Measurements from ENCODE around the gene YEATS2.
"Not testable (repeated sequence)": the region's sequence is repeated elsewhere in the genome, so short reads cannot be mapped to it uniquely, and the experiment has no call there.

YEATS2 gene

DNA sequence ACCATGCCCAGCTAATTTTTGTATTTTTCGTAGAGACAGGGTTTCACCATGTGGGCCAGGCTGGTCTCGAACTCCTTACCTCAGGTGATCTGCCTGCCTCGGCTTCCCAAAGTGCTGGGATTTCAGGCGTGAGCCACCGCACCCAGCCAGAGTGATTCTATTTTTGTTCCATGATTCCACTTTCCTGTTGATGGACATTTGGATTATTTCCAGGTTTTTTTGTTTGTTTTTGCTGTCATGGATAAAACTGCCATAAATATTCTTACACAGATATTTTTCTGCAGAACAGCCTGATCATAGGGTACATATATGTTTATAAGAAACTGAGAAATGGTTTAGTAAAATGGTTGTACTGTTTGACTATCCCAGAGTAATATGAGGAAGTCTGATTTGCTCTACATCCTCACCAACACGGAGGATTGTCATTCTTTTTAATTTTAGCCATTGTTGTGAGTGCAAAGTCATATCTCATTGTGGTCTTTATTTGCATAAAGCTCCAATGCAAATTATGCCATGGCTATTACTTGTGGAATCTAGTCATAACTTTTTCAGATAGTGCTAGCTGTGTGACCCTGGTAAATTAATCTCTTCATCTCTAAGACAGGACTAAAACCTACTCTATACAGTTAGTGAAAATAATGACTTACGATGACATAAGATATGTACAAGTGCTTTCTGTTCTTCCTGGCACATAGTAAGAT lies 85.1 kb downstream of the YEATS2 start:
- FAIRE-seq (no peak), DNase-seq (ENCODE audit: insufficient read length) (no peak)
- TF ChIP-seq POLR2AphosphoS5 (IDR thresholded peaks at IDR 0.05; ENCODE audit: low read depth, low read length) (no peak), POLR2A (IDR thresholded peaks at IDR 0.05; ENCODE audit: low read depth, low read length) (no peak), TAF1 (IDR thresholded peaks at IDR 0.05; ENCODE audit: borderline replicate concordance, low read depth, low read length) (no peak)

DNA sequence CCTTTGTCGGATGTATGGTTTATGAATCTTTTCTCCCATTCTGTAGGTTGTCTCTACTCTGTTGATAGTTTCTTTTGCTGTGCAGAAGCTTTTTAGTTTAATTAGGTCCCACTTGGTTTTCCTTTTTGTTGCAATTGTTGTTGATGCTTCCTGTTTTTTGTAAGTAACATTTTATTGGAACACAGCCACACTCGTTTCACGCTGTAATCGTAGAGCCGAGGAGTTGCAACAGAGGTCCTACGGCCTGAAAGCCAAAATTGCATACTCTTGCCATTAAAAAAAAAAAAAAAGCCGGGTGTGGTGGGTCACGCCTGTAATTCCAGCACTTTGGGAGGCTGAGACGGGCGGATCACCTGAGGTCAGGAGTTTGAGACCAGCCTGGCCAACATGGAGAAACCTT lies 86.9 kb downstream of the YEATS2 start:
- not testable (repeated sequence) for DNase-seq (ENCODE audit: insufficient read length); FAIRE-seq

DNA sequence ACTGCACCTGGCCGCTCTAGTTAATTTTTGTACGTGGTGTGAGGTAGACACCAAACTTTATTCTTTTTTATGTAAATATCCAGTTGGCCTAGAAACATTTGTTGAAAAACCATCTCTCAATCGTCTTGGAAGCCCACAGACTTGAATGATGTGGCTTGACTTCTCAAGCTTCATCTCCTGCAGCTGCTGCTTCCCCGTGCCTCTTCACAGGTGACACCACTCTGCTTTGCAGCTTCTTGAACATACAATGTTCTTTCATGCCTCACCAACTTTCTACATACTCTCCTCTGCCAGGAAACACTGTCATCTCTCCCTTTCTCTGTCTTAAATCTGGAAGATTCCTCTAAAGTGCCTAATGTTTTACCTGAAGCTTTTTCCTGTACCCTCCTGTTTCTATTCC lies 92.2 kb downstream of the YEATS2 start:
- FAIRE-seq (no peak), DNase-seq (ENCODE audit: insufficient read length) (no peak)
- no peak for TF ChIP-seq TAF1 (IDR thresholded peaks at IDR 0.05; ENCODE audit: borderline replicate concordance, low read depth, low read length)
- no peak for TF ChIP-seq POLR2AphosphoS5 (IDR thresholded peaks at IDR 0.05; ENCODE audit: low read depth, low read length)
- TF ChIP-seq POLR2A (IDR thresholded peaks at IDR 0.05; ENCODE audit: low read depth, low read length): no peak

DNA sequence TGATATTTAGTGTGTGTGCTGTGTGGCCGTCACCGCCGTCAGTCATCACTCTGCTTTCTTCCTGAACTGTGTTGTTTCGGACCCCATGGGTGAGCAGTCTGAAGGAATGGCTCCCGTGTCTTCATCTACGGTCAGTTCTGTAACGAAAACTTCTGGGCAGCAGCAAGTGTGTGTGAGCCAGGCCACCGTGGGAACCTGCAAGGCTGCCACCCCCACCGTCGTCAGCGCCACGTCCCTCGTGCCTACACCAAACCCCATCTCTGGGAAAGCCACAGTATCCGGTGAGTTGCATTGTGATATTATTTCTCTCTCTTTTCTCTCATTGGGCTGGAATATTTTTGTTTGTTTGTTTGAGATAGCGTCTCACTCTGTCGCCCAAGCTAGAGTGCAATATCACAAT lies 93.1 kb downstream of the YEATS2 start:
- TF ChIP-seq POLR2A (IDR thresholded peaks at IDR 0.05; ENCODE audit: low read depth, low read length) (no peak), TAF1 (IDR thresholded peaks at IDR 0.05; ENCODE audit: borderline replicate concordance, low read depth, low read length) (no peak), POLR2AphosphoS5 (IDR thresholded peaks at IDR 0.05; ENCODE audit: low read depth, low read length) (no peak)
- DNase-seq (ENCODE audit: insufficient read length) (no peak), FAIRE-seq (no peak)

GRCh38 chr3:183792976-183793375 lies 95.4 kb downstream of the YEATS2 start:
- DNase-seq (ENCODE audit: insufficient read length) (no peak), FAIRE-seq (no peak)
- TF ChIP-seq TAF1 (IDR thresholded peaks at IDR 0.05; ENCODE audit: borderline replicate concordance, low read depth, low read length): no peak
- TF ChIP-seq POLR2AphosphoS5 (IDR thresholded peaks at IDR 0.05; ENCODE audit: low read depth, low read length): no peak
- no peak for TF ChIP-seq POLR2A (IDR thresholded peaks at IDR 0.05; ENCODE audit: low read depth, low read length)

DNA sequence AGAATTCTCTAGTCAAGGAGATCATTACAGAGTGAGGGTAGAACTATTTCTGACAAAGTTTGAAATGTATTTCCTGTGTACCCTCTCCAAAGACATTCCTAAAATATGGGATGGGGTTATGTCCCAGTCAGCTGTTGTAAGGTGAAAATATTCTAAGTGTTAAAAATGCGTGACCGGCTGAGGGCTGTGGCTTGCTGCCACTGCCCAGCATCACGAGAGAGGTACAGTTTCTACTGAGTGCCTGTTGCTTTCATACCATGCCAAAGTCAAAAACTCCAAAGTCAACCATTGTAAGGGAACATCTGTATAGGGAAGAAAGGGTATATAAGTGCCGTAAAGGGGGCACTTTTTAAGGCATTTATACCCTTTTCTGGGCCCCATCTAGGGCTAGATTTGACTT lies 96.9 kb downstream of the YEATS2 start:
- TF ChIP-seq TAF1 (IDR thresholded peaks at IDR 0.05; ENCODE audit: borderline replicate concordance, low read depth, low read length) (no peak), POLR2AphosphoS5 (IDR thresholded peaks at IDR 0.05; ENCODE audit: low read depth, low read length) (no peak), POLR2A (IDR thresholded peaks at IDR 0.05; ENCODE audit: low read depth, low read length) (no peak)
- DNase-seq (ENCODE audit: insufficient read length) (no peak), FAIRE-seq (no peak)

- DNase-seq (ENCODE audit: insufficient read length) (no peak), FAIRE-seq (no peak)
- TF ChIP-seq POLR2AphosphoS5 (IDR thresholded peaks at IDR 0.05; ENCODE audit: low read depth, low read length) (no peak), TAF1 (IDR thresholded peaks at IDR 0.05; ENCODE audit: borderline replicate concordance, low read depth, low read length) (no peak), POLR2A (IDR thresholded peaks at IDR 0.05; ENCODE audit: low read depth, low read length) (no peak)
Observed at GRCh38 chr3:183796372-183796771, 98.8 kb downstream of the YEATS2 start.

GRCh38 chr3:183797996-183798395 lies 100.4 kb downstream of the YEATS2 start:
- DNase-seq (ENCODE audit: insufficient read length) (no peak), FAIRE-seq (no peak)
- TF ChIP-seq TAF1 (IDR thresholded peaks at IDR 0.05; ENCODE audit: borderline replicate concordance, low read depth, low read length) (no peak), POLR2AphosphoS5 (IDR thresholded peaks at IDR 0.05; ENCODE audit: low read depth, low read length) (no peak)

- DNase-seq (ENCODE audit: insufficient read length) (no peak), FAIRE-seq (no peak)
- TF ChIP-seq POLR2A (IDR thresholded peaks at IDR 0.05; ENCODE audit: low read depth, low read length) (no peak), POLR2AphosphoS5 (IDR thresholded peaks at IDR 0.05; ENCODE audit: low read depth, low read length) (no peak), TAF1 (IDR thresholded peaks at IDR 0.05; ENCODE audit: borderline replicate concordance, low read depth, low read length) (no peak)
Observed at GRCh38 chr3:183799461-183799860, 101.9 kb downstream of the YEATS2 start.

- TF ChIP-seq POLR2A (IDR thresholded peaks at IDR 0.05; ENCODE audit: low read depth, low read length): no peak
- TF ChIP-seq TAF1 (IDR thresholded peaks at IDR 0.05; ENCODE audit: borderline replicate concordance, low read depth, low read length): no peak
- no peak for TF ChIP-seq POLR2AphosphoS5 (IDR thresholded peaks at IDR 0.05; ENCODE audit: low read depth, low read length)
- FAIRE-seq (no peak), DNase-seq (ENCODE audit: insufficient read length) (no peak)
Observed at GRCh38 chr3:183800243-183800863, 102.8 kb downstream of the YEATS2 start.

DNA sequence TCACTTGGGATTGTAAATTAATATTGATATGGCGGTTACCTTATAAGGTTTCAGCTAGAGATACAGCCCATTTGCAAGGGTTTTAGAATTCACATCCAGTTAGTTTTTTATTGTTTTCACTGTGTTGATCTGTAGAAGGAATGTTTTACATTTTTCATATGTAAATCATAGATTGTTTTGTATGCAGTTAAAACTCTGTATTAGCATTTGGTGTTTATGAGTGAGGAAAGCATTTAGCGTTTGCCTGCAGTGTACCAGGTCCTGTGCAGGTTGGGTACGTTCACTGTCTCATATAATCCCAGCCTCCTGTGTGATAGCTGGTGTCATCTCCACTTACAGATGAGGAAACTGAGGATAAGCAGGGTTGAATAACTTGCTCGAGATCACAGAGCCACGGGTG lies 104.0 kb downstream of the YEATS2 start:
- DNase-seq (ENCODE audit: insufficient read length): no peak
- TF ChIP-seq TAF1 (IDR thresholded peaks at IDR 0.05; ENCODE audit: borderline replicate concordance, low read depth, low read length) (no peak), POLR2AphosphoS5 (IDR thresholded peaks at IDR 0.05; ENCODE audit: low read depth, low read length) (no peak), POLR2A (IDR thresholded peaks at IDR 0.05; ENCODE audit: low read depth, low read length) (no peak)
- no peak for FAIRE-seq

DNA sequence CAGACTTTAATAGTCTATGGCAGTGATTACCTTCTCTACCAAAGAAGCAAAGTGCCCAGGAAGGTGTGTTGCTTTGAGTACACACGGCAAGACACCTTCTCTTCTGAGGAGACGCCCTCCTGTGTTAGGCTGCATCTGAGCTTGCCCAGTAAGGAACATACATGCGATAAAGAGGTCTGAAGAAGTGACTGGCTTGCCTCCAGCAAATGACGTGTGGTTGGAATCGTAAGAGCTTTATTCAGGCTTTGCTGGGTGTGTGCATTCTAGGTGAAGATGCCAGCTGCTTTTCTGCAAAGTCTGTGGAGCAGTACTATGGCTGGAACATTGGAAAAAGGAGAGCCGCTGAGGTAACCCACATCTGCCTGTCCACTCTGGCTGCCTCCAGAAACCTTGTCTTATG lies 105.4 kb downstream of the YEATS2 start:
- FAIRE-seq (no peak), DNase-seq (ENCODE audit: insufficient read length) (no peak)
- TF ChIP-seq TAF1 (IDR thresholded peaks at IDR 0.05; ENCODE audit: borderline replicate concordance, low read depth, low read length) (no peak), POLR2A (IDR thresholded peaks at IDR 0.05; ENCODE audit: low read depth, low read length) (no peak), POLR2AphosphoS5 (IDR thresholded peaks at IDR 0.05; ENCODE audit: low read depth, low read length) (no peak)
